Measurements from ENCODE around the gene RAB7B. TPM values are rescaled to one million over a fixed set of nuclear protein-coding genes. Genes with fewer than 3 reads are reported as not detected.

The RAB7B gene
- total and polyA plus RNA-seq, 9 of the 15 experiments (the other 6 are each of a cell fraction or from before 2014, with no cell fraction given) = 0.03 to 0.29 (median 0.07) TPM; not detected in 4

DNA sequence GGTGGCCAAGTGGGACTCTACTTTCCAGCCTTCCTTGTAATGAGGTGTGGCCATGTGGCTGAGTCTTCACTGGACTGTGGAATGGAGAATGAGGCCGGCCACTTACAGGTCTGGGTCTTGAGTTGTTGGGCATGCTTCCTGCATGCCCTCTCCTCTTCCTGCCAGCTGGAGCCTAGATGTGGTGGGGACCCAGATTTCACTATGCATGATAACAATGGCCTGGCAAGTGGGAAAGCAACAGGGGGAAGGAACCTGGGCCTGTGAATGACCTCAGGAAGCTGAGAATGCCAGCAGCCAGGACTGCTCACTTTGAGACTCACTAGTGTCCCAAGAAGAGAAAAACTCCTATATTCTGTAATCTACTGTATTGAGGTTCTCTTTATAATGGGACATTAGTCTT lies 51.4 kb downstream of the RAB7B start:
- in situ Hi-C loops (cut with MboI) = no loop called here
- Histone ChIP-seq H4K20me1 (replicated peaks; ENCODE audit: control insufficient read depth, insufficient read depth, low read length) (peaks cover 11% of the 10 kb centered on the region), H3K36me3 (ENCODE audit: control insufficient read depth, insufficient read depth, low read length) (no peaks in the 10 kb centered on the region), H3K27me3 (ENCODE audit: control insufficient read depth in 2 of 2, insufficient read depth in 2 of 2, low read length in 2 of 2) (peaks cover 18 to 61% of the 10 kb centered on the region in 2 experiments), H3K4me2 (ENCODE audit: insufficient read depth, low read length) (no peak overlapping the region), H3K9ac (ENCODE audit: insufficient read depth in 1 of 2, low read depth in 2 of 2, low read length in 2 of 2) (no peak overlapping the region), H3K4me1 (replicated peaks in 1 of 2; ENCODE audit: control insufficient read depth in 2 of 2, insufficient read depth in 2 of 2, low read length in 2 of 2) (no peaks in the 10 kb centered on the region), H3K27ac (ENCODE audit: extremely low read depth, low read depth, low read length) (no peak overlapping the region), H3K9me1 (ENCODE audit: control insufficient read depth, insufficient read depth, low read length) (no peaks in the 10 kb centered on the region), H3K9me3 (replicated peaks; ENCODE audit: control insufficient read depth, insufficient read depth, low read depth, low read length) (no peaks in the 10 kb centered on the region), H2AFZ (ENCODE audit: low read depth, low read length) (no peak overlapping the region), H3K4me3 (no peak overlapping the region), H3K79me2 (ENCODE audit: control insufficient read depth, insufficient read depth, low read length) (no peaks in the 10 kb centered on the region)
- 0% methylated on average over 1 of the region's 1 CpG for WGBS (ENCODE audit: insufficient coverage, low coverage, missing lambda C conversion rate)
- FAIRE-seq (no peak), DNase-seq (ENCODE audit: extremely low read depth in 1 of 4, low spot score in 3 of 4) (no peak), ATAC-seq (no peak)
- ChIA-PET CTCF (ENCODE audit: low intra/inter-chr PET ratio) (no interaction called here), POLR2A (interaction anchor here (0.6 to 1.4 kb wide), 4 partner anchors 9 to 1403 kb away, joined by 3 to 7 read pairs (median 4); no protein-coding TSS in a partner anchor)
- no TSS peak for BruUV-seq (replicated peaks)
- intact Hi-C loops (cut with micrococcal nuclease) = no loop called here
- TF ChIP-seq CREB1 (IDR thresholded peaks at IDR 0.05) (no peak), CREB1 (CRISPR knock-in tag; IDR thresholded peaks at IDR 0.05) (no peak), REST (IDR thresholded peaks at IDR 0.05; ENCODE audit: borderline replicate concordance) (no peak), REST (CRISPR knock-in tag; IDR thresholded peaks at IDR 0.05; ENCODE audit: low read depth) (no peak), E4F1 (CRISPR knock-in tag; IDR thresholded peaks at IDR 0.05; ENCODE audit: borderline replicate concordance) (no peak), ETV6 (IDR thresholded peaks at IDR 0.05; ENCODE audit: borderline replicate concordance in 1 of 2, low read depth in 2 of 2, low read length in 1 of 2) (no peak), ETV6 (CRISPR knock-in tag; IDR thresholded peaks at IDR 0.05; ENCODE audit: borderline replicate concordance) (no peak), FOXA3 (CRISPR knock-in tag; conservative IDR thresholded peaks at IDR 0.05 in 1 of 2, IDR thresholded peaks at IDR 0.05 in 1 of 2) (no peak), PHF21A (IDR thresholded peaks at IDR 0.05; ENCODE audit: borderline replicate concordance, low read depth) (no peak), ZNF561 (CRISPR knock-in tag; conservative IDR thresholded peaks at IDR 0.05) (no peak)
